Fibroblast of skin of right quadriceps (primary cell): ENCODE measurements around the gene CDC42EP4.

ENCODE experiments used
- DNase-seq: peaks from one replicate; pipeline ENCODE4 v3.0.0-alpha.2; 2013

CDC42EP4 gene

DNA sequence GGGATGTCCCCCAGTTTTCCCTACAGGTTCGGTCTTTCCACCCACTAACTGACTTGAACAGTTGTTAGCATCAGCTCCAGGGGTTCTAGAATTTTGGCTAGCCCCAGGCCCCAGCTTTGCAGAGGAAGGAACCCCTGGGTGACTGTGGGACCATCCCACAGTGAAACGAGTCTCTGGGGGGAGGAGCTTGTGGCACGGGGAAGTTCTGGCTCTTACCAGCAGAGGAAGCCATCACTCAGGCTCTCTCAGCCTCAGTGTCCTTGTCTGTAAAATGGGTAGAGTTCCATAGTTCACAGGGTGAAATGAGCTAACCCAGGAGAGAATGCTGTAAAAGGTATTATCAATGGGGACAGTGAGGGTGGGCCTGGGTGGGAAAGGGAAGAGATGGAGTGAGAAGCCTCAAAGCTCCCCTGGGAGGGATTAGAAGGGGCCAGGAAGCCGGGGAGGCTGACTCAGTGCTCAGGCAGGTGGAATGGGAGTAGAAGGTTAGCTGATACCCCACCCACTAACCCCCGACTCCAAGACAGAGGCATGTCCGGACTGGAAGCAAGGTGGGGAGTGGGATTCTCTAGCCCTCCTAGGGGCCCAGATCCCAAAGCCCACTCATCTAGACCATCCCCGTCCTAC, 30.9 kb upstream of the CDC42EP4 start:
- DNase-seq: peak; percentile 92

- peak; percentile 73 for DNase-seq
Observed at GRCh38 chr17:73342050-73342522, 30.3 kb upstream of the CDC42EP4 start.

DNA sequence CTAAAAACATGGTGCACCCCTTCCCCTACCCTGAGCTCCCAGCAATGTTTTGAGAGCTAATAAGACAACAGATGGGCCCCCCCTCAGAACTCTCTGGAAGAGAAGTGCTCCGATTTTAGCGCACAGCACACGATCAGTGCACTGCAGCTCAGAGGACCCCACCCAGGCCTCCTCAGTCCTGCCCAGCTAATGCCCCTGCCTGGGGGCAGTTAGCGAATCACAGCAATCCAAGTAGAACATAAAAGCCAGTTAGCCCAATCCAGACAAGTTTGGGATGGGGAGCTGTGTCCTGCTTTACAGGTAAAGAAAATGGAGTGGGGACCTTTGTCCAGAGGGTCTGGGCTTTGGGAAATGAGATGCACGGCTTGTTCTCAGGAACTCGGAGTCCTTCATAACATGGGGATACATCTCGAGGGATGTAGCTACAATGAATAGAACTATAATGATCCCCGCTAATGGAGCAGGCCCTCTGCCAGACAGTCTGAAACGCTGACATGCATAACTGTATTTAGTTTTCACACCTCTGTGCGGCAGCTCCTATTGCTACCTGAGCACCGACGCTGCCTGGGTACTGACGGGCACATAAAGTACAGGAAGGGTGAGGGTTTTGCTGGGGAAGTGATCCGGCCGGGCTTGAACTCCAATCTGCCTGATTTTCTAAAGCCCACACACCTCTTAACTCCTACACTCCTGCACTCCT, 29.7 kb upstream of the CDC42EP4 start:
- no peak for DNase-seq

DNA sequence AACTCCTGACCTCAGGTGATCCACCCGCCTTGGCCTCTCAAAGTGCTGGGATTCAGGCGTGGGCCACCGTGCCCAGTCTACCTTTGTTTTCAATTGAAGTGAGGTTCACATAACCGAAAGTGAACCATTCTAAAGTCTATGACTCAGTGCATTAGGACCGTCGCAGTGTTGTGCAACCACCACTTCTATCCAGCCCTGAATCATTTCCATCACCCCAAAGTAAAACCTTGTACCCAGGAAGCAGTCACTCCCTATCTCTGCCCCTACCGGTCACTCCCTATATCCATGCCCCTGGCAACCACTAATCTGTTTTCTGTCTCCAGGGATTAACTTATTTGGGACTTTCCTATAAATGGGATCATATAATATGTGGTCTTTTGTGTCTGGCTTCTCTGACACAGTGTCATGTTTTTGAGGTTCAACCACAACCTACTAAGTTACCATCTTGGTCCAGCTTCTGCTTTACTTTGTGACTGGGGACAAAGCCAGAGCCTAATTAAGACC, 28.3 kb upstream of the CDC42EP4 start:
- peak; percentile 91 for DNase-seq

- no peak for DNase-seq
Observed at GRCh38 chr17:73338566-73339197, 26.9 kb upstream of the CDC42EP4 start.

DNA sequence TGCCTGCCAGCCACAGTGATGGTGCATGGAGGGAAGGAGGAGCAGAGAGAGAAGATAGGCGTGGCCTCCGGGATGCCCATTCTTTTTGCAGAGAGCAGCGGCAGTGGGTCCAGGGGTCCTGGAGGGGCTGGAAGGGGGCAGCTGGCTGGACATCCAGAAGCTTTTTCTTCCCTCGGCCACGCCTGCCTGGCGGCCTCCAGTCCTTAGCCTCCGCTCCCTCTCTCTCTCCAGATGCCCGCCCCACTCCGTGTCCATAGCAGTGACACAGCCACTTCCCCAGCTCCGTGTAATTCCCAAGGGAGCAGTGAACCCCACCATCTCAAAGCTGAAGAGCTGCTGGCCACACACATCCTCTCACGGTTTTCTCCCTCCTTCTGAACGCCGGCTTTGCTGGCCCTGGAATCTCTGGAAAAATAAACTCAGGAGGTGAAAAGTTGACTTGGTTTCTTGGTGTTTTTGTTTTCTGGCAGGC, 26.3 kb upstream of the CDC42EP4 start:
- peak; percentile 46 for DNase-seq

DNA sequence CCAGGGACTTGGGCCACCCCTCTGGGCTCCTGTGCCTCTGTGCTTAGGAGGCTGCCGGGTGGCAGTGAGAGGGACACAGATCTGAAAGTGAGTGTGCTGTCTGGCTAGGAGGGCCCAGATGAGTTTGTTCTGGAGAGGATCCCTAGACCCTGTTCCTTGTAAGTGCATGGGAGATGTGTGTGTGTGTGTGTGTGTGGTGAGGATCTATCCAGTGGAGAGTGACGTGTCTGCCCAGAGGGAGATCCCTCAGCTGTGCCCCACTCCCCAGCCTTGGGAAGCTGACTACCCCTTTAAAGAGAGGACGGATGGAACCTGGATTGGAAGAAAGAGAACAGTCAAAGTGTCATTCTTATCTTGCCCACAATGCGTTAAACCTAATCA, 25.5 kb upstream of the CDC42EP4 start:
- DNase-seq: no peak

- no peak for DNase-seq
Observed at GRCh38 chr17:73336408-73337329, 24.9 kb upstream of the CDC42EP4 start.

GRCh38 chr17:73335591-73336407, 24.0 kb upstream of the CDC42EP4 start:
- DNase-seq: peak; percentile 29

- no peak for DNase-seq
Observed at GRCh38 chr17:73334771-73335513, 23.1 kb upstream of the CDC42EP4 start.

DNA sequence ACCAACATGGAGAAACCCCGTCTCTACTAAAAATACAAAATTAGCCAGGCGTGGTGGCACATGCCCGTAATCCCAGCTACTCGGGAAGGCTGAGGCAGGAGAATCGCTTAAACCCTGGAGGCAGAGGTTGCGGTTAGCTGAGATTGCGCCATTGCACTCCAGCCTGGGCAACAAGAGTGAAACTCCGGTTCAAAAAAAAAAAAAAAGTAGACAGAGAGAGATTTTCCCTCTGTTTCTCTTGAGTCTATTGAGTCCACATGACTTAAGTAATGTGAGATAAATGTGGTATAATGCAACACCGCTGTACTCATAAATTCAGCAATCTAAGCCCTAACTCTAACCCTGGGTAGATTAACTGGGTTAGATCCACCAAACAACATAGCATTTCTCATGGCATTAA, 21.6 kb upstream of the CDC42EP4 start:
- DNase-seq: peak; percentile 53

DNA sequence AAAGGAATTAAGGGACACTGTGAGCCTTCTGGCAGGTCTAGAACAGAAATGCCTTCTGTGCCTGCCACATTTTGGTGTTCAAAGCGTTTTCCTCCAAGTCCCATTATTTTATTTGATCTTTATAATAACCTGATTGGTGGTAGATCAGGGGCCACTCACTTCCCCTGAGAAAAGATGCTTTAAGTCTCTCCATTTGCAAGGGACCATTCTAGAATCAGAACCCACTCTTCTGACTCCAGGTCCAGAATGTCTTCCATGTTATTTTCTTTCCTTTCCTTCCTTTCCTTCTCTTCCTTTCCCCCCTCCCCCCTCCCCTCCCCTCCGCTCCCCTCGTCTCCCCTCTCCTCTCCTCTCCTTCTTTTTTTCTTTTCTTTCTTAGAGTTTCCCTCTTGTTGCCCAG, 19.3 kb upstream of the CDC42EP4 start:
- no peak for DNase-seq

DNA sequence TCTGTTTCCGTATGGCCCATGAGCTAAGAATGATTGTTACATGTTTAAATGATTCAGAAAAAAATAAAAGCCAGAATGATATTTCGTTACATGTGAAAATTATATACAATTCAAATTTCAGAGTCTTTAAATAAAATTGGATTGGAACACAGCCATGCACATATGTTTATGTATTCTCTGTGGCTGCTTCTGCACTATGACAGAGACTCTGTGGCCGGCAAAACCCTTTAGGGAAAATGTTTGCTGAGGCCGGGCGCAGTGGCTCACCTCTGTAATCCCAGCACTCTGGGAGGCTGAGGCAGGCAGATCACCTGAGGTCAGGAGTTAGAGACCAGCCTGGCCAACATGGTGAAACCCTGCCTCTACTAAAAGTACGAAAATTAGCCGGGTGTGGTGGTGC, 15.9 kb upstream of the CDC42EP4 start:
- no peak for DNase-seq

DNA sequence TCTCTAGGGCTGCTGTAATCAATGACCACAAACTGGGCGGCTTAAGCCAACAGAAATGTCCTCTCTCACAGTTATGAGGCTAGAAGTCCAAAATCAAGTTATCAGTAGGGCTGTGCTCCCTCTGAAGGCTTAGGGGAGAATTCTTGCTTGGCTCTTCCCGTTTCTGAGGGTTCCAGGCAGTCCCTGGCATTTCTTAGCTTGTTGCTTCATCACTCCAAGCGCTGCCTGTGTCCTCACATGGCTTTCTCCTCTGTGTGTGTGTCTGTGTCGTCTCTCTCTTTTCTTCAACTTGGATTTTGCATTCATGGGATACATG, 13.7 kb upstream of the CDC42EP4 start:
- peak; percentile 80 for DNase-seq

DNA sequence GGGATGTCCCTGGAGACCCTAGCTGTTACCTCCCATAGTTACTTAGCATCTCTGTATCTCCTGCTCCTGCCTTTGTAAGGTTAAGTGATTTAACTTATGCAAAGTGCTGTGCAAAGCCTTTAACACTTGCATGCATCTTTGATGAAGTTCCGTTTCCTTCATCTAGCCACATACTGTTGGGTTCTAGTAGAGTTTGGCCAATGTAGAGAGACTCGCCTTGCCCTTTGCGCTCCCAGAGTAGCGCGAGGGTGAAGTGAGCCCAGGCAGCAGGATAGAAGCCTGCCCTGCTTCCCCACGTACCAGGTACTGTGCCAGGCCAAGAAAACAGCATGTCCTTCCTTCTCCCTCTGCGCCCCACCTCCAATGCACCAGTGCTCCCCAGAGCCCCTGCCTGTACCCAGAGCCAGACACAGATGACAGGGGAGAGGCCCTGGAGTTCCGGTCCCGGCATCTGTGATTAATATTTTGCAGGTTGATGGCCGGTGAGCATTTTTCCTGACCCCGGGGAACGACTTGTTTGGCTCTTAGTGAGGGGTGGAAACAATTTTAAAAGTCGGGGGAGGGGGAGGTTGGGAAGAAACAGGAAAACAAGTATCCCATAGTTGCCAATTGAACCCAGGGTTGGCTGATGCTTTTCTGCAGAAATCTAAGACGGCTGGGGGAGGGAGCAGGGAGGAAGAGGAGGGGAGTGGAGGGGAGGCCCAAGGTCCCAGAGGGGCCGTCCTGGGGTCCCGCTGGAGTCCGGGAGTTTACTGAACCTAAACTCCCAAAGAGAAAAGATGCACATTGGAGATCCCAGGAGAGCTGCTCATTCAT, 13.1 kb upstream of the CDC42EP4 start:
- no peak for DNase-seq

- DNase-seq: peak; percentile 46
Observed at GRCh38 chr17:73324160-73324475, 12.3 kb upstream of the CDC42EP4 start.

DNA sequence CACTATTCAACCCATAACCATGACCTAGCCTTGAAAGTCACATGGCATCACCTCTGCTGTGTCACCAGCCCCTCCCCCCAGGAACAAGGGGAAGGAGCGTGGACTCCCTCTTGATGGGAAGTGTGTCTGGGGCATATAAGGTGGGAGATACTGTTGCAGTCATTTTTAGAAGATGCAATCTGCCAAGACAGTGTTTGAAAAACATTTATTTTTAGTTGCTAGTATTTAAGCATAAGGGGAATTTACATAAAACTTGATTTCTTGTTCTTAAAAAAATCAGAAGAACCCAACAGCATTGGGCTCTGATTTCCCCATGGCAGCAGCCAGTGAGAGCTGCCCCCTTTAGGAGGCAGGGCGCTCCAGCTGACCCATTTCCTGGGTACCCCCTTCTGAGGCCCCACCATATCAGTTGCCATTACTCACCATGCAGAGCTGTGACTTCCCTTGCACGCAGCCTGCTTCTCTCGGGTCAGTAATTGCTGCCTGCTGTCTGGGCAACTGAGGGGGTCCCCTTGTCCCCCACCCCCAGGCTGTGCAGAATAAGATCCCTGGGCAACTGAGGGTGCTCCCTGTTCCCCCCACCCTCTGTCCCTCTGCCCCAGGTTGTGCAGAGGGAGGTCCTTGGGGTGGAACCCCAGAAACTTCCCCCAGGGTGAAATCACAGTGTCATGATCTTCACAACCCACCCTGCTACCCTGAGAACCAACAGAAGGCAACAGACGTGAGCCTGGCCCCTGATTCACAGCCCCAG, 11.8 kb upstream of the CDC42EP4 start:
- peak; percentile 51 for DNase-seq

GRCh38 chr17:73320601-73321264, 8.9 kb upstream of the CDC42EP4 start:
- peak; percentile 40 for DNase-seq

- DNase-seq: no peak
Observed at GRCh38 chr17:73319766-73320165, 8.0 kb upstream of the CDC42EP4 start.
